ENCODE data around the gene RENBP.
A peak's percentile ranks its signal among the peaks of the same experiment; 100 is the strongest.

Gene RENBP

GRCh38 chrX:153970357-153971123 lies 26.1 kb upstream of the RENBP start:
- peak in 1 of 3 donors; percentile 50 for DNase-seq

- no peak for DNase-seq
Measured at GRCh38 chrX:153969904-153970356, 25.5 kb upstream of the RENBP start.

GRCh38 chrX:153969125-153969903 lies 24.9 kb upstream of the RENBP start:
- no peak for DNase-seq

- DNase-seq: no peak
Measured at GRCh38 chrX:153968754-153969124, 24.3 kb upstream of the RENBP start.

GRCh38 chrX:153968255-153968654 lies 23.8 kb upstream of the RENBP start:
- DNase-seq: no peak

GRCh38 chrX:153967536-153968224 lies 23.2 kb upstream of the RENBP start:
- DNase-seq: peak in 2 of 3 donors; percentile 54 to 79

- DNase-seq: peak in 1 of 3 donors; percentile 19
Measured at GRCh38 chrX:153966841-153967535, 22.5 kb upstream of the RENBP start.

- DNase-seq: peak in 1 of 3 donors; percentile 18
Measured at GRCh38 chrX:153966283-153966688, 21.8 kb upstream of the RENBP start.

GRCh38 chrX:153965406-153965805 lies 21.0 kb upstream of the RENBP start:
- no peak for DNase-seq

- DNase-seq: no peak
Measured at GRCh38 chrX:153964105-153964504, 19.7 kb upstream of the RENBP start.

- no peak for DNase-seq
Measured at GRCh38 chrX:153963546-153963945, 19.1 kb upstream of the RENBP start.

- no peak for DNase-seq
Measured at GRCh38 chrX:153961292-153961691, 16.8 kb upstream of the RENBP start.

GRCh38 chrX:153960786-153961185 lies 16.3 kb upstream of the RENBP start:
- no peak for DNase-seq

- DNase-seq: no peak
Measured at GRCh38 chrX:153960077-153960476, 15.6 kb upstream of the RENBP start.

- DNase-seq: peak in 1 of 3 donors; percentile 5
Measured at GRCh38 chrX:153959649-153960048, 15.2 kb upstream of the RENBP start.

- DNase-seq: no peak
Measured at GRCh38 chrX:153958605-153959004, 14.2 kb upstream of the RENBP start.

GRCh38 chrX:153957224-153957623 lies 12.8 kb upstream of the RENBP start:
- peak in 1 of 3 donors; percentile 17 for DNase-seq

- no peak for DNase-seq
Measured at GRCh38 chrX:153956044-153956907, 11.8 kb upstream of the RENBP start.

- DNase-seq: peak in 1 of 3 donors; percentile 5
Measured at GRCh38 chrX:153955228-153955732, 10.8 kb upstream of the RENBP start.

- DNase-seq: no peak
Measured at GRCh38 chrX:153954558-153955227, 10.2 kb upstream of the RENBP start.
